ENCODE measurements around the gene VPS8. TPM values are rescaled to one million over a fixed set of nuclear protein-coding genes. Genes with fewer than 3 reads are reported as not detected.

The VPS8 gene
- total and polyA plus RNA-seq, 5 donors from 2014 or later = 23.4 to 73.8 (median 26.9) TPM

DNA sequence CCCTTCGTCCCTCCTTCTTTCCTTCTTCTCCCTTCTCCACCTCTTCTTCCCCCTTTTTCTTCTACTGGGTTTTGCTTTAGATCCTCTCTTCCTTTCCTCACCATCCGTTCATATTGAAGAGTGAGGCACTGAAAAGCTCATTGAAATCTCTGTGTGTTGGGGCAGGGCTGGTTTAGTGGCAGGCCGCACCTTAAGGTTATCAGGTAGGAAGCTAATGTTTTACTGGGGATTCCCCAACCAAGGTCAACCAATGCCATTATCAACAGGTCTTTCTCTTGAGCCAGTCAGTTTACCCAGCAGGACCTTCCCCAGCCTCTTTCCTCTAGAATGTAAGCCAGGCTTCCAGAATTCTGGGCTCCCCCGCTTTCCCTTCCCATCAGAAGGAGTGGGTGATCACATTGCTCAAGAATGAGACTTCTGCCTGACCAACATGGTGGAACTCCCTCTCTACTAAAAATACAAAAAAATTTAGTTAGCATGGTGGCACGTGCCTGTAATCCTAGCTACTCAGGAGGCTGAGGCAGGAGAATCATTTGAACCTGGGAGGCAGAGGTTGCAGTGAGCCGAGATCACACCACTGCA is 11.5 kb upstream of the VPS8 start:
- Histone ChIP-seq H3K4me1 (ENCODE audit: control insufficient read depth, insufficient read depth, low read length, poor library complexity, severe bottlenecking) (no peaks in the 10 kb centered on the region), H3K27me3 (ENCODE audit: control insufficient read depth, insufficient read depth, low read length) (peaks cover 5% of the 10 kb centered on the region), H3K27ac (ENCODE audit: insufficient read depth, low read length, poor library complexity, severe bottlenecking) (no peak overlapping the region), H3K36me3 (ENCODE audit: control insufficient read depth, insufficient read depth, low read length) (no peaks in the 10 kb centered on the region), H3K9me3 (ENCODE audit: control insufficient read depth in 2 of 2, low read length in 2 of 2) (no peaks in the 10 kb centered on the region), H3K4me3 (ENCODE audit: low read depth, low read length) (no peak overlapping the region)
- Mint-ChIP-seq H3K4me1 (no peaks in the 10 kb centered on the region), H3K27me3 (peaks cover 13% of the 10 kb centered on the region), H3K4me3 (no peak overlapping the region), H3K9me3 (peaks cover 0 to 2% (median 0%) of the 10 kb centered on the region in 7 donors), H3K27ac (no peak overlapping the region), H3K36me3 (no peaks in the 10 kb centered on the region)
- ATAC-seq (ENCODE audit: low read depth in 2 of 2) = no peak
- no peak for DNase-seq

DNA sequence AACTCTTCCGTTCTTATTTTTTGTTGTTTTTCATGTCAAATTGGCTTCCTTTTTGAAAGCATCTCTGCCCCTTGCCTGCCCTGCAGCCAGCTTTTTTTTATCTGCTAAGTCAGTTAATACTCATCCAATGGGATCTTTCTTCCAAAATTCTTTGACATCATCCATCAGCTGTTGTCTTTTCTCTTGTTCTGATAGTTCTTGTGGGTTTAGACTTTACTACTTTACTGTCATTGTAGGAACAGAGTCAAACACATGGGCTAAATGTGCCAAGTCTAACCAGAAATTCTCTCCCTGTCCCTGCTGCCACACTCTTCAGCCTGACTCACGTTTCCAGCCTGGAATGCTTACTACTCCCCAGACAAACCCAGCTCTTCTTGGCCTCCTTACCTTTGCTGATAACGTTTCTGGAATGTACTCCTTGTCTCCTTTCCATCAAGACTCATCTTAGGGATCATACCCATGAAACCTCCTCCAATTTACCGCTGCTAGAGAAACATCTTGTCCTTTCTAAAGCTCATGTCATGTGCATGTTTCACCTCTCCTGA is 10.7 kb upstream of the VPS8 start:
- H3K9me3 ChIP-seq (ENCODE audit: control insufficient read depth in 2 of 2, low read length in 2 of 2) = no peaks in the 10 kb centered on the region
- no peaks in the 10 kb centered on the region for H3K36me3 ChIP-seq (ENCODE audit: control insufficient read depth, insufficient read depth, low read length)

GRCh38 chr3:184802150-184802549 is 9.8 kb upstream of the VPS8 start:
- peaks cover 18% of the 10 kb centered on the region for H3K27me3 Mint-ChIP-seq
- ATAC-seq (ENCODE audit: low read depth in 2 of 2) = no peak
- peaks cover 0 to 2% (median 0%) of the 10 kb centered on the region in 7 donors for H3K9me3 Mint-ChIP-seq

More for the DNA sequence above, 10.7 kb upstream of the VPS8 start:
- Histone ChIP-seq H3K27ac (ENCODE audit: insufficient read depth, low read length, poor library complexity, severe bottlenecking) (no peak overlapping the region), H3K4me1 (ENCODE audit: control insufficient read depth, insufficient read depth, low read length, poor library complexity, severe bottlenecking) (no peaks in the 10 kb centered on the region), H3K27me3 (ENCODE audit: control insufficient read depth, insufficient read depth, low read length) (peaks cover 9% of the 10 kb centered on the region), H3K4me3 (ENCODE audit: low read depth, low read length) (no peak overlapping the region)
- Mint-ChIP-seq H3K4me1 (no peaks in the 10 kb centered on the region), H3K9me3 (peaks cover 0 to 2% (median 0%) of the 10 kb centered on the region in 7 donors), H3K27ac (no peak overlapping the region), H3K4me3 (no peak overlapping the region), H3K27me3 (peaks cover 13% of the 10 kb centered on the region), H3K36me3 (no peaks in the 10 kb centered on the region)
- ATAC-seq (ENCODE audit: low read depth in 2 of 2) (no peak), DNase-seq (no peak)

DNA sequence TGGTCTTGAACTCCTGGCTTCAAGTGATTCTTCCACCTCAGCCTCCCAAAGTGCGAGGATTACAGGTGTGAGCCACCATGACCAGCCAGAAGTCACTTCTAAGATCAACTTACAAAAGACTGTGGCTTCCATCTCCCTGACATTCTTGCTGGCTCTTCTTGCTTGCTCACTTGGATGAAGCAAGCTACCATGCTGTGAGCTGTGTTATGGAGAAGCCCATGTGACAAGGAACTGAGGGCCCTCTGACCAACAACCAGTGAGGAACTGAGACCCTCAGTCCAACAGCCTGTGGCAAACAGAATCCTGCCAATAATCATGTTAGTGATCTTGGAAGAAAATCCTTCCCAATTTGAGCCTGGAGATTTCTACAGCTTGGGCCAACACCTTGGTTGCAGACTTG is 7.2 kb upstream of the VPS8 start:
- H3K4me1 Mint-ChIP-seq = no peaks in the 10 kb centered on the region
- Histone ChIP-seq H3K27ac (ENCODE audit: insufficient read depth, low read length, poor library complexity, severe bottlenecking) (no peak overlapping the region), H3K4me1 (ENCODE audit: control insufficient read depth, insufficient read depth, low read length, poor library complexity, severe bottlenecking) (no peaks in the 10 kb centered on the region), H3K4me3 (ENCODE audit: low read depth, low read length) (no peak overlapping the region), H3K36me3 (ENCODE audit: control insufficient read depth, insufficient read depth, low read length) (no peaks in the 10 kb centered on the region), H3K9me3 (ENCODE audit: control insufficient read depth in 2 of 2, low read length in 2 of 2) (no peaks in the 10 kb centered on the region), H3K27me3 (ENCODE audit: control insufficient read depth, insufficient read depth, low read length) (peaks cover 7% of the 10 kb centered on the region)
- H3K36me3 Mint-ChIP-seq = no peaks in the 10 kb centered on the region
- ATAC-seq (ENCODE audit: low read depth in 2 of 2) (no peak), DNase-seq (no peak)
- H3K27me3 Mint-ChIP-seq = peaks cover 15% of the 10 kb centered on the region
- H3K4me3 Mint-ChIP-seq = no peak overlapping the region
- H3K27ac Mint-ChIP-seq = no peak overlapping the region
- peaks cover 0 to 2% (median 0%) of the 10 kb centered on the region in 7 donors for H3K9me3 Mint-ChIP-seq

More at GRCh38 chr3:184802150-184802549, 9.8 kb upstream of the VPS8 start:
- H3K9me3 ChIP-seq (ENCODE audit: control insufficient read depth in 2 of 2, low read length in 2 of 2) = no peaks in the 10 kb centered on the region
- peaks cover 9% of the 10 kb centered on the region for H3K27me3 ChIP-seq (ENCODE audit: control insufficient read depth, insufficient read depth, low read length)
- DNase-seq = no peak
- H3K27ac ChIP-seq (ENCODE audit: insufficient read depth, low read length, poor library complexity, severe bottlenecking) = no peak overlapping the region
- Mint-ChIP-seq H3K36me3 (no peaks in the 10 kb centered on the region), H3K4me1 (no peaks in the 10 kb centered on the region), H3K4me3 (no peak overlapping the region), H3K27ac (no peak overlapping the region)
- no peak overlapping the region for H3K4me3 ChIP-seq (ENCODE audit: low read depth, low read length)
- no peaks in the 10 kb centered on the region for H3K4me1 ChIP-seq (ENCODE audit: control insufficient read depth, insufficient read depth, low read length, poor library complexity, severe bottlenecking)
- no peaks in the 10 kb centered on the region for H3K36me3 ChIP-seq (ENCODE audit: control insufficient read depth, insufficient read depth, low read length)

DNA sequence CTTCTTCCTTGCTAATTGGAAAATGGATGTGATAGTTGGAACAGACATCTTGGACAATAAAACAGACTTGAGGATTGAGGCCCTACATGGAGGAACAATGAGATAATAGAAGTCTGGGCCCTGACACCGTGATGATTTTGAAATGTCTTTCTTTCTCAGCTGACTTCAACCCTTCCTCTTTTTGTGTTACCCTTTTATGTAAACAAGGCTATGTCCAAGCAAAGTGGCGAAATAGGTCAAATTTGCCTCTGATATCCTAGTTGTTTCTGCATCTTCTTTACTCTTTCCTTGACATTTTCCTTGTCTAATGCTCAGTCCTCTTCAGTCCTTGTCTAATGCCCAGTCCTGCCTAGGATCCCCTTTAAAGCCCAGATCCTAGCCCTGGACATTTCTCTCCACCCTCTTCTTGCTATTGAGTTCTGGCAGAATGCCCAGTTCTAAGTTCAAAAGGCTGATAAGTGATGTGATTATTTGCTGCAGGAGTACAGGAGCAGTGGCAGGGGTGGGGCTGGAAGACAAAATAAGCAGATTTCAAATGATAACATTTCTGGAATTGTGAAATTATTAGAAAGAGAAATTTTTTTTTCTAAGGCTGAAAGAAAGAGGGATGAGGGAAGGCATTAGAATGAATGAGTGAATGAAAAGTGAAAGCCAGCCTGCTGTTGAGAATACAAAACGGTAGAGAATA is 6.5 kb upstream of the VPS8 start:
- Mint-ChIP-seq H3K36me3 (no peaks in the 10 kb centered on the region), H3K4me3 (no peak overlapping the region), H3K27ac (peak overlapping the region in 1 of 3 donors; percentile 74), H3K4me1 (no peaks in the 10 kb centered on the region), H3K27me3 (peaks cover 10% of the 10 kb centered on the region), H3K9me3 (peaks cover 0 to 2% (median 0%) of the 10 kb centered on the region in 7 donors)
- Histone ChIP-seq H3K36me3 (ENCODE audit: control insufficient read depth, insufficient read depth, low read length) (no peaks in the 10 kb centered on the region), H3K4me3 (ENCODE audit: low read depth, low read length) (no peak overlapping the region), H3K27me3 (ENCODE audit: control insufficient read depth, insufficient read depth, low read length) (peaks cover 6% of the 10 kb centered on the region), H3K27ac (ENCODE audit: insufficient read depth, low read length, poor library complexity, severe bottlenecking) (no peak overlapping the region), H3K9me3 (ENCODE audit: control insufficient read depth in 2 of 2, low read length in 2 of 2) (no peaks in the 10 kb centered on the region), H3K4me1 (ENCODE audit: control insufficient read depth, insufficient read depth, low read length, poor library complexity, severe bottlenecking) (no peaks in the 10 kb centered on the region)
- ATAC-seq (ENCODE audit: low read depth in 2 of 2) (no peak), DNase-seq (no peak)

DNA sequence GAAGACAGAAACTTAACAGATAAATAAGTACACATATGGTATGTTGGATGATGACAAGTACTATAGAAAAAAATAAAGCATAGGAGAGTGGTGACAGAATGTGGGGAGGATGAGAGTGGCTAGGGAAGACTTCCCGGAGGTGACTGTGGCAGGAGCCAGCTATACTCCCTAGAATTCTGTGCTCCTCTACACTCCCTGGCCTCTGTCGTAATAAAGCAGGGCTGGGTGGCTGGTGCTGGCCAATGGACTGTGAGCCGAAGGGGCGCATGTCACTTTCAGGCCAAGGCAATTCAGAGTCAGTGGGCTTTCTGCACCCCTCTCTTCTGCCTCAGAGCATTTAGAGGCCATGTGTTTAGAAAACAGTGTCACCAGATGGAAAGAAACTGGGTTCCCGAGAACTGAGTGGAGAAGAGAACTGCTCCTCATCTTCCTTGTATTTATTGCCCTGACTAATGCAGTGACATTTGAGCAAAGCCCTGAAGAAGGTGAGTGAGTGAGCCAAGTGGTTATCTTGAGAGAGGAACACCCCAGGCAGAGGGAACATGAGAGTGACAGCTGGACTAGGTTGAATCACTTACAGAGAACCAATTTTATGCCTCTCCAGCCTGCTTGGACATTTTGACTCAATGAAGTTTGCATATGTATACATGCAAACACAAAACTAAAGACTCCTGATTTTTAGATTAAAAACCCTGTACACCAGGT is 5.2 kb upstream of the VPS8 start:
- no peaks in the 10 kb centered on the region for H3K9me3 ChIP-seq (ENCODE audit: control insufficient read depth in 2 of 2, low read length in 2 of 2)
- no peaks in the 10 kb centered on the region for H3K36me3 Mint-ChIP-seq
- H3K27ac Mint-ChIP-seq = no peak overlapping the region
- ATAC-seq (ENCODE audit: low read depth in 2 of 2) = no peak
- no peak for DNase-seq
- H3K4me1 ChIP-seq (ENCODE audit: control insufficient read depth, insufficient read depth, low read length, poor library complexity, severe bottlenecking) = peaks cover 2% of the 10 kb centered on the region
- H3K27me3 Mint-ChIP-seq = peaks cover 11% of the 10 kb centered on the region
- no peak overlapping the region for H3K4me3 Mint-ChIP-seq
- H3K9me3 Mint-ChIP-seq = no peaks in the 10 kb centered on the region
- H3K36me3 ChIP-seq (ENCODE audit: control insufficient read depth, insufficient read depth, low read length) = no peaks in the 10 kb centered on the region
- H3K4me1 Mint-ChIP-seq = peaks cover 2 to 9% (median 5%) of the 10 kb centered on the region in 4 donors
- no peak overlapping the region for H3K4me3 ChIP-seq (ENCODE audit: low read depth, low read length)
- no peak overlapping the region for H3K27ac ChIP-seq (ENCODE audit: insufficient read depth, low read length, poor library complexity, severe bottlenecking)
- H3K27me3 ChIP-seq (ENCODE audit: control insufficient read depth, insufficient read depth, low read length) = peaks cover 6% of the 10 kb centered on the region

GRCh38 chr3:184807549-184807948 is 4.4 kb upstream of the VPS8 start:
- H3K27ac Mint-ChIP-seq = no peak overlapping the region
- H3K9me3 ChIP-seq (ENCODE audit: control insufficient read depth in 2 of 2, low read length in 2 of 2) = no peaks in the 10 kb centered on the region
- no peaks in the 10 kb centered on the region for H3K36me3 Mint-ChIP-seq
- no peak overlapping the region for H3K4me3 ChIP-seq (ENCODE audit: low read depth, low read length)
- no peaks in the 10 kb centered on the region for H3K36me3 ChIP-seq (ENCODE audit: control insufficient read depth, insufficient read depth, low read length)
- DNase-seq (no peak), ATAC-seq (ENCODE audit: low read depth in 2 of 2) (no peak)
- H3K27me3 ChIP-seq (ENCODE audit: control insufficient read depth, insufficient read depth, low read length) = peaks cover 6% of the 10 kb centered on the region
- H3K27ac ChIP-seq (ENCODE audit: insufficient read depth, low read length, poor library complexity, severe bottlenecking) = no peak overlapping the region
- H3K4me1 Mint-ChIP-seq = peaks cover 6 to 15% (median 9%) of the 10 kb centered on the region in 4 donors
- peaks cover 0 to 3% (median 0%) of the 10 kb centered on the region in 7 donors for H3K9me3 Mint-ChIP-seq
- H3K4me3 Mint-ChIP-seq = no peak overlapping the region
- H3K27me3 Mint-ChIP-seq = peaks cover 16% of the 10 kb centered on the region
- peaks cover 7% of the 10 kb centered on the region for H3K4me1 ChIP-seq (ENCODE audit: control insufficient read depth, insufficient read depth, low read length, poor library complexity, severe bottlenecking)

Data from CD4-positive, CD25-positive, alpha-beta regulatory T cell (primary cell).